OCI-LY3 (cell line): ENCODE results near the gene XPNPEP3.

Experiments used
- EZH2phosphoT487 ChIP-seq: fragments of 200-600 bp; shearing (Covaris generic); IDR thresholded peaks from 2 replicates; pipeline ENCODE4 v1.6.1; 2018; ENCODE audit warnings: antibody characterized with exemption, mixed run types, low read depth
- TF ChIP-seq, protein P1 (sequence below): fragments of 200-600, 300-600 bp; sonication (generic); IDR thresholded peaks from 2 replicates; pipeline ENCODE4 v1.5.1; 2014; ENCODE audit warnings: antibody characterized with exemption, low read length, low read depth

DNA sequence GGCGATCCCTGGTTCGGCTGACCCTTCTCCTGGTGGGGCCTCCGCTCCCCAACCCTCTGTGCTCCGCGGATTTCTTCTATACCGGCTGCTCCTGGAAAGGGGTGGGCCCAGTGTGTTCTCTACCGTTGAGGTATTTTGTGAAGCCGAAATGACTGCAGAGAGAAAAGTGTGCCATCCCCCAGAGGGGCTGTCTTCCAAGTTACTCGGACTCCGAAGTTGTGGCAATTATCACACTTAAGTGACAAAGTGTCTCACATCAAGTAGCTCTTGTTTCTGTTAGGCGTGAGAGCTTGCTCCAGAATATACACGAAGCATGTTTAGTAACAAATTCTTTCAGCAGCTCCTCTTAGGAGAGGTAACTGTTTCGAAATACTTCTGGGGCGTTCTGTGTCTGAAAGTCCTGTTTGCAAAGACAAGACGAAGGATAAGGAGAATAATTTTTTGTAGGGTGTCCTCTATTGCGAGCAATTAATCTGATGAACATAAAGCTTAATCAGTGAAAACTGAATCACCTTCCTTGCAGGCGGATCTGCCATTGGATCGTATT is 434 bp downstream of the XPNPEP3 start:
- TF ChIP-seq, protein P1, sequence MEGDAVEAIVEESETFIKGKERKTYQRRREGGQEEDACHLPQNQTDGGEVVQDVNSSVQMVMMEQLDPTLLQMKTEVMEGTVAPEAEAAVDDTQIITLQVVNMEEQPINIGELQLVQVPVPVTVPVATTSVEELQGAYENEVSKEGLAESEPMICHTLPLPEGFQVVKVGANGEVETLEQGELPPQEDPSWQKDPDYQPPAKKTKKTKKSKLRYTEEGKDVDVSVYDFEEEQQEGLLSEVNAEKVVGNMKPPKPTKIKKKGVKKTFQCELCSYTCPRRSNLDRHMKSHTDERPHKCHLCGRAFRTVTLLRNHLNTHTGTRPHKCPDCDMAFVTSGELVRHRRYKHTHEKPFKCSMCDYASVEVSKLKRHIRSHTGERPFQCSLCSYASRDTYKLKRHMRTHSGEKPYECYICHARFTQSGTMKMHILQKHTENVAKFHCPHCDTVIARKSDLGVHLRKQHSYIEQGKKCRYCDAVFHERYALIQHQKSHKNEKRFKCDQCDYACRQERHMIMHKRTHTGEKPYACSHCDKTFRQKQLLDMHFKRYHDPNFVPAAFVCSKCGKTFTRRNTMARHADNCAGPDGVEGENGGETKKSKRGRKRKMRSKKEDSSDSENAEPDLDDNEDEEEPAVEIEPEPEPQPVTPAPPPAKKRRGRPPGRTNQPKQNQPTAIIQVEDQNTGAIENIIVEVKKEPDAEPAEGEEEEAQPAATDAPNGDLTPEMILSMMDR: no peak
- no peak for TF ChIP-seq EZH2phosphoT487
